Measurements from ENCODE around the gene ANKRD10.

ANKRD10 gene

GRCh38 chr13:110880627-110881026 is 34.2 kb downstream of the ANKRD10 start:
- no peak overlapping the region for H3K27ac ChIP-seq
- TF ChIP-seq ZFX (IDR thresholded peaks at IDR 0.05; ENCODE audit: borderline replicate concordance) (no peak), CTCF (IDR thresholded peaks at IDR 0.05) (no peak)

GRCh38 chr13:110879482-110879881 is 35.4 kb downstream of the ANKRD10 start:
- H3K27ac ChIP-seq = no peak overlapping the region
- TF ChIP-seq CTCF (IDR thresholded peaks at IDR 0.05) (no peak), ZFX (IDR thresholded peaks at IDR 0.05; ENCODE audit: borderline replicate concordance) (no peak)

- no peak for TF ChIP-seq CTCF (IDR thresholded peaks at IDR 0.05)
- TF ChIP-seq ZFX (IDR thresholded peaks at IDR 0.05; ENCODE audit: borderline replicate concordance) = no peak
- no peak overlapping the region for H3K27ac ChIP-seq
Observed at GRCh38 chr13:110877737-110878258, 37.1 kb downstream of the ANKRD10 start.

- TF ChIP-seq CTCF (IDR thresholded peaks at IDR 0.05) (no peak), ZFX (IDR thresholded peaks at IDR 0.05; ENCODE audit: borderline replicate concordance) (no peak)
- H3K27ac ChIP-seq = no peak overlapping the region
Observed at GRCh38 chr13:110876609-110877008, 38.3 kb downstream of the ANKRD10 start.

GRCh38 chr13:110875241-110875640 is 39.6 kb downstream of the ANKRD10 start:
- no peak overlapping the region for H3K27ac ChIP-seq
- no peak for TF ChIP-seq CTCF (IDR thresholded peaks at IDR 0.05)
- TF ChIP-seq ZFX (IDR thresholded peaks at IDR 0.05; ENCODE audit: borderline replicate concordance) = no peak

- no peak overlapping the region for H3K27ac ChIP-seq
- TF ChIP-seq CTCF (IDR thresholded peaks at IDR 0.05) = no peak
- no peak for TF ChIP-seq ZFX (IDR thresholded peaks at IDR 0.05; ENCODE audit: borderline replicate concordance)
Observed at GRCh38 chr13:110874508-110874960, 40.3 kb downstream of the ANKRD10 start.

- TF ChIP-seq ZFX (IDR thresholded peaks at IDR 0.05; ENCODE audit: borderline replicate concordance) = no peak
- TF ChIP-seq CTCF (IDR thresholded peaks at IDR 0.05) = no peak
- H3K27ac ChIP-seq = no peak overlapping the region
Observed at GRCh38 chr13:110873639-110874507, 41.0 kb downstream of the ANKRD10 start.

Measured in 22Rv1 (cell line).